SIG-M5 treated with dmso at 0.1 percent for 504 hours (cell line): Measurements from ENCODE around the gene PNKD.

Experiments used
- DNase-seq: peaks from one replicate; lab custom pipeline; 2025; ENCODE audit not compliant: unreplicated experiment; lab: John Stamatoyannopoulos, UW

PNKD gene

GRCh38 chr2:218256612-218257350, 13.5 kb upstream of the PNKD start:
- DNase-seq: no peak

- DNase-seq: peak; percentile 98
Observed at GRCh38 chr2:218257390-218257981, 12.8 kb upstream of the PNKD start.

- peak; percentile 69 for DNase-seq
Observed at GRCh38 chr2:218259099-218259961, 11.0 kb upstream of the PNKD start.

GRCh38 chr2:218260166-218260565, 10.2 kb upstream of the PNKD start:
- DNase-seq: no peak

GRCh38 chr2:218260742-218261422, 9.4 kb upstream of the PNKD start, which contains the start of gene GPBAR1:
Gene GPBAR1 (plus strand): TSS chr2:218261015. CDS start chr2:218262725, 1,710 bp downstream.
- DNase-seq: no peak

- peak; percentile 90 for DNase-seq
Observed at GRCh38 chr2:218261423-218262236, 8.7 kb upstream of the PNKD start.

GRCh38 chr2:218262237-218262600, 8.1 kb upstream of the PNKD start:
- no peak for DNase-seq

- no peak for DNase-seq
Observed at GRCh38 chr2:218262631-218263586, 7.4 kb upstream of the PNKD start.

GRCh38 chr2:218263817-218264641, 6.3 kb upstream of the PNKD start:
- DNase-seq: no peak

- no peak for DNase-seq
Observed at GRCh38 chr2:218264773-218265561, 5.4 kb upstream of the PNKD start.

GRCh38 chr2:218265626-218266025, 4.7 kb upstream of the PNKD start:
- no peak for DNase-seq

GRCh38 chr2:218266316-218266979, 3.9 kb upstream of the PNKD start:
- no peak for DNase-seq

- DNase-seq: no peak
Observed at GRCh38 chr2:218267259-218267658, 3.1 kb upstream of the PNKD start.

GRCh38 chr2:218270721-218271486, 585 bp downstream of the PNKD start:
- DNase-seq: no peak

GRCh38 chr2:218271487-218271797, 1.1 kb downstream of the PNKD start:
- no peak for DNase-seq

GRCh38 chr2:218271865-218272530, 1.7 kb downstream of the PNKD start:
- no peak for DNase-seq
